ENCODE data around the gene XRCC1.

Gene XRCC1, protein sequence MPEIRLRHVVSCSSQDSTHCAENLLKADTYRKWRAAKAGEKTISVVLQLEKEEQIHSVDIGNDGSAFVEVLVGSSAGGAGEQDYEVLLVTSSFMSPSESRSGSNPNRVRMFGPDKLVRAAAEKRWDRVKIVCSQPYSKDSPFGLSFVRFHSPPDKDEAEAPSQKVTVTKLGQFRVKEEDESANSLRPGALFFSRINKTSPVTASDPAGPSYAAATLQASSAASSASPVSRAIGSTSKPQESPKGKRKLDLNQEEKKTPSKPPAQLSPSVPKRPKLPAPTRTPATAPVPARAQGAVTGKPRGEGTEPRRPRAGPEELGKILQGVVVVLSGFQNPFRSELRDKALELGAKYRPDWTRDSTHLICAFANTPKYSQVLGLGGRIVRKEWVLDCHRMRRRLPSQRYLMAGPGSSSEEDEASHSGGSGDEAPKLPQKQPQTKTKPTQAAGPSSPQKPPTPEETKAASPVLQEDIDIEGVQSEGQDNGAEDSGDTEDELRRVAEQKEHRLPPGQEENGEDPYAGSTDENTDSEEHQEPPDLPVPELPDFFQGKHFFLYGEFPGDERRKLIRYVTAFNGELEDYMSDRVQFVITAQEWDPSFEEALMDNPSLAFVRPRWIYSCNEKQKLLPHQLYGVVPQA

DNA sequence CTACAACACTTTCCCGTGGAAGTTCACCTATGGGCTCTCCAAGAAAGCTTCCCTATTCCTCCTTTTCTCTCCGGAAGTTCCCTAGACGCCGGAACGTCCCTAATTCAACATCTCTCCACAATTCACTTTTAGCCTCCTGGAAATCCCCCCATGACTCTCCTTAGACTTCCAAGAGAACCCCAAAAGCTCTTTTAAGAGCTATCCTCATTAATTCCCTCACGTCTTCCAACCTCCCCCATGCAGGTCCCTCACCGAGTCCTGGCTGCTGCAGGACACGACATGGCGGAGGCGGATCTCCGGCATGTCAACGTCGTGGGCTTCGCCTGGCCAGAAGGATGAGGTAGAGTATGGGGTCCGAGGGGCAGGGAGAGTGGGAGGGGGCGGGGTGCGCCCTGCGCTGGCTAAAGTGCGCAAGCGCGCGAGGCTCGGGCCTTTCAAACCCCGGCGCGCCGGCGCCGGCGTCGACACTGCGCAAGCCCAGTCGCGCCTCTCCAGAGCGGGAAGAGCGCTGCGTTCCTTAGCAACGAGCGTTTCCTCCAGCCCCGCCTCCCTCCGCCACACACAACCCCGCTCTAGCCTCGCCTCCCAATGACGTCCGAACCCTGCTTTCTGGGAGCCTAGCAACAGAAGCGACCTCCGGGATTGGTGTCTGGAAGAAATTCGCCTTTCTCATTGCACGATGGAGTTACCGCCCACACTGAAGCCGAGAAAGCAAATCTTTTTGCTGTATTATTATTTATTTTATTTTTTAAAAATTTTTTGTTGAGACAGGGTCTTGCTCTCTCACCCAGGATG lies at the start of gene XRCC1, which contains the start of gene PINLYP:
TSS of gene XRCC1 (minus strand) at position 372 of the 795 bp plus-strand sequence. CDS start at position 303, 69 bp downstream.
TSS of gene PINLYP (plus strand) at position 646 of the 795 bp plus-strand sequence. CDS start 1,391 bp downstream, outside the sequence.
- Histone ChIP-seq H3K36me3 (ENCODE audit: insufficient read depth, low read length) (no peaks in the 10 kb centered on the region; the same call in 1 of the 2 replicates), H3K9me3 (ENCODE audit: control insufficient read depth, insufficient read depth, low read length) (no peaks in the 10 kb centered on the region; the same call in 1 of the 2 replicates), H3K9ac (ENCODE audit: low read depth, low read length) (peak within 1 kb of the TSS; percentile 98), H3K4me1 (ENCODE audit: insufficient read depth, low read length) (peaks cover 6% of the 10 kb centered on the region; the same call in 1 of the 2 replicates)

DNA sequence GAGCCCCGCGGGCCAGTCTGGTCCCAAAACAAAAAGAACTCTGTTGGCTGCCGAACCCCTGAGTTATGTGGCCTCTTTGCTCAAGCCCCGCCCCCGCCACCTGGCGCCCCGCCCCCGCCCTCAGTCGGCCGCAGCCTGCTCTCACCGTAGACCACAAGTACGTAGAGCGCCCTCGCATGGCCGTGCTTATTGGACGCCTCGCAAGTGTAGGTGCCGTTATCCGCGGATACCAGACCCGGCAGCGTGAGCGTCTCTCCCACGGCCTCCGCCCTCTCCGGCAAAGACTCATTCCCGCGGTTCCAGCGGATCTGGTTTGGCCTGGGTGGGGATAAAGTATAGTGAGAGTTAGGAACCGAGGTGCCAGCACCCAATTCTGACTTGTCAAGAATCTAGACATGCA lies 49.6 kb upstream of the XRCC1 start:
- Histone ChIP-seq H3K36me3 (ENCODE audit: insufficient read depth, low read length) (no peaks in the 10 kb centered on the region), H3K9me3 (ENCODE audit: control insufficient read depth, insufficient read depth, low read length) (no peaks in the 10 kb centered on the region), H3K4me1 (ENCODE audit: insufficient read depth, low read length) (peaks cover 7% of the 10 kb centered on the region; the same call in 1 of the 2 replicates), H3K9ac (ENCODE audit: low read depth, low read length) (no peak overlapping the region; the same call in 1 of the 2 replicates)

DNA sequence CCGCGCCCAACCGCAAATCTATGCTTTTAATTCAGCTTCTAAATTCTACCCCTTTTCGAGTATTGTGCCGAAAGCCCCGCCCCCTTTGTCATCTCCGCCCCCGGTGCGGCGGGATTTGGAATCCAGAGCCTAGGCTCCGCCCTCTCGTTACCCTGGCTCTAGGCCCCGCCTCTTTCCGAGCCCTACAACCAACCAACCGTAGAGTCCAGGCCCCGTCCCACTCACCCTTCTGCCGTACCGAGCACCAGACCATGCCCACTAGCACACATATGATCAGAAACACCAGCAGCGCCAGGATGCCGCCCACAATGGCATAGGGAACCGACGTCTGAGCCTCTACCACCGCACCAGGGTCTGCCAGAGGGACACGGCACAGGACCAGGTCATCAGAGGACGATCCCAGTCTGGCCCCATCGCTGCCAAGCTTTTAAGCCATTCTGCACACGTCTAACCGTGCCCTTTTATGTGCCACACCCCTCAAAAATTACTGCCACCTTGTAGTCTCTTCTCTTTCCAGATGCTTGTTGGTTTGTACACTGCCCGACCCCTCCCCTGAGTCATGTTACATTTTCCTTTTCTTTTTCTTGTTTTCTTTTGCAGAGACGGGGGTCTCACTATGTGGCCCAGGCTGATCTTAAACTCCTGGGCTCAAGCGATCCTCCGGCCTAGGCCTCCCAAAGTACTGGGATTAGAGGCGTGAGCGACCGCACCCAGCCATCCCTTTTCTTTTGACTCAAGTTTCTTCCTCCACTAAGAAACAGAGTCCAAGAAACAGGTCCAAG lies 48.8 kb upstream of the XRCC1 start:
- no peaks in the 10 kb centered on the region for H3K9me3 ChIP-seq (ENCODE audit: control insufficient read depth, insufficient read depth, low read length)
- peak overlapping the region; percentile 35; the same call in 1 of the 2 replicates for H3K9ac ChIP-seq (ENCODE audit: low read depth, low read length)
- peaks cover 7% of the 10 kb centered on the region; the same call in 1 of the 2 replicates for H3K4me1 ChIP-seq (ENCODE audit: insufficient read depth, low read length)
- H3K36me3 ChIP-seq (ENCODE audit: insufficient read depth, low read length) = no peaks in the 10 kb centered on the region

DNA sequence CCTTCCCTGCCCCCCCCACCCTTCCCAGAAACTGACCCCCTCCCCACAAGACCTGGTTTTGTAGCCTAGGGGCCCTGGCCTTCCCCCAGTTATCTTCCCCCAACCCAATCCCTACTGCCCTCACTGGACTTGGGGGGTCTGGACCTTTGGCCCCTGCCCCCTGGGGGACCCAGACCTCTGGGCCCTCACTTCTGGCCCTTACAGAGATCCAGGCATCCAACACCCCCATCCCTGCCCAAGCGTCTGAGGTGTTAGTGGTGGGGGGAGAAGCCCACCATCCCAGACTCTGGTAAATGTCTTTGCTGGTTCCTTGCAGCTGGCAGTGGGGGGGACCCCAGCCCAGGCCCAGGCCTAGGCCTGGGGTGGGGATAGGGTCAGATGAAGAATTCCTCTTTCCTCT lies 47.6 kb upstream of the XRCC1 start:
- Histone ChIP-seq H3K36me3 (ENCODE audit: insufficient read depth, low read length) (no peaks in the 10 kb centered on the region), H3K9ac (ENCODE audit: low read depth, low read length) (no peak overlapping the region; the same call in 1 of the 2 replicates), H3K9me3 (ENCODE audit: control insufficient read depth, insufficient read depth, low read length) (no peaks in the 10 kb centered on the region), H3K4me1 (ENCODE audit: insufficient read depth, low read length) (peaks cover 7% of the 10 kb centered on the region; the same call in 1 of the 2 replicates)

DNA sequence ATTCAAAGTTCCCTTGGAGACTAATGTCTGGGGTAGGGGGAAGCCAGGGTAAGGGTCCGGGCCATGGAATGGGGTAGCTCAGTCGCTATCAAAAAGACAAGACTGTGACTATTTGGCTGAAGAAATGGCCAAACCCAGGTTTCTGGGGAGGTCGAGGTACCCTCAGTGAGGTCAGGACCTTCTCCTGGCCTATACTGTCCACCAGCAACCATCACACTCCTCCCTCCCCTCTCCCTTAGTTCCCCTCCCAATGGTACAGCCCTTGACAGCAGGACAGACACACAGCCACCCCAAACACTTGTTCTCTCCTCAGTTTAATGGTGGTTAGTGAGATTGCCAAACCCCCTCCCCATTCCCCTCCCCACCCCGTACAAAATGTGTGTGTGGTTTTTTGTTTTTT lies 46.7 kb upstream of the XRCC1 start:
- no peak overlapping the region for H3K9ac ChIP-seq (ENCODE audit: low read depth, low read length)
- peaks cover 7% of the 10 kb centered on the region; the same call in 1 of the 2 replicates for H3K4me1 ChIP-seq (ENCODE audit: insufficient read depth, low read length)
- no peaks in the 10 kb centered on the region for H3K36me3 ChIP-seq (ENCODE audit: insufficient read depth, low read length)
- H3K9me3 ChIP-seq (ENCODE audit: control insufficient read depth, insufficient read depth, low read length) = no peaks in the 10 kb centered on the region

DNA sequence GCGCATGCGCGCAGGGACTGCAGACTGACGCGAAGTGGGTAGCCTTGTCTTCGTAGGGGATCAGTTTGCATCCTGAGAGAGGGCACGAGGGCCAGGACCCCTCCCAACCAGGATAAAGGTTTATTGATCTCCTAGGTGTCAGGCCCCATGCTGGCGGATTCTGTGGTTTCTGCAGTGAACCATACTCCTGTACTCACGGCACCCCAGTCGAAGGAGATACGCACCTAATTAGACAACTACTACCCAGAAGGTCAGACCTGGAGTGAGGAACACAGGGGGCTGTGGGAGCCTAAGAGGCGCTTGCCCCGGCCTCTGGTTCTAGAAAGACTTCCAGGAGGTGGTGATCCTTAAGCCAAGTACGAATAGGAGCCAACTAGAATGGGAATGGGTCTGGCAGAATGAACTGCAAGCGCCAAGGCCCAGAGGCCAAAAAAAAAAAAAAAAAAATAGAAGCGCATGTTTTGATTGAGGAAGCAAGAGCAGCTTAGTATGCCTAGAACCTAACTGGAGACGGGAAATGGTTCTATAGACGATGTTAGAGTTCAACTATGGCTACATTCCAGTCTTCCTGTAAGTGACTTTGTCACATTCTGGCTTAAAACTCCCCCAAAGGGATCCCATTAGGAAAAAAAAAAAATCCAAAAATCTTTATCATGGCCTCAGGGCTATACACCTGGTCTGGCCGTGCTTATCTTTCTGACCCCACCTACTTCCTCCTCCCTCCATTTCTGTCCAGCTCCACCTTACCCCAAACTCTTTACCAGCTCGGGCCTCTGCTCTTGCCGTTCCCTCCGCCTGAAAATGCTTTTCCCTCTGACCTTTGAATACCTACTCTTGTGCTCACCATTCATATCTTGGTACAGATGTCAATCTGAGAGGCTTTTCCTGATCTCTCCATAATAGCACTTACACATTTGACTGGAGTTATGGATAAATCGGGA lies 45.0 kb upstream of the XRCC1 start:
- Histone ChIP-seq H3K4me1 (ENCODE audit: insufficient read depth, low read length) (peaks cover 7% of the 10 kb centered on the region; the same call in 1 of the 2 replicates), H3K9ac (ENCODE audit: low read depth, low read length) (peak overlapping the region; percentile 57), H3K36me3 (ENCODE audit: insufficient read depth, low read length) (no peaks in the 10 kb centered on the region), H3K9me3 (ENCODE audit: control insufficient read depth, insufficient read depth, low read length) (no peaks in the 10 kb centered on the region)

DNA sequence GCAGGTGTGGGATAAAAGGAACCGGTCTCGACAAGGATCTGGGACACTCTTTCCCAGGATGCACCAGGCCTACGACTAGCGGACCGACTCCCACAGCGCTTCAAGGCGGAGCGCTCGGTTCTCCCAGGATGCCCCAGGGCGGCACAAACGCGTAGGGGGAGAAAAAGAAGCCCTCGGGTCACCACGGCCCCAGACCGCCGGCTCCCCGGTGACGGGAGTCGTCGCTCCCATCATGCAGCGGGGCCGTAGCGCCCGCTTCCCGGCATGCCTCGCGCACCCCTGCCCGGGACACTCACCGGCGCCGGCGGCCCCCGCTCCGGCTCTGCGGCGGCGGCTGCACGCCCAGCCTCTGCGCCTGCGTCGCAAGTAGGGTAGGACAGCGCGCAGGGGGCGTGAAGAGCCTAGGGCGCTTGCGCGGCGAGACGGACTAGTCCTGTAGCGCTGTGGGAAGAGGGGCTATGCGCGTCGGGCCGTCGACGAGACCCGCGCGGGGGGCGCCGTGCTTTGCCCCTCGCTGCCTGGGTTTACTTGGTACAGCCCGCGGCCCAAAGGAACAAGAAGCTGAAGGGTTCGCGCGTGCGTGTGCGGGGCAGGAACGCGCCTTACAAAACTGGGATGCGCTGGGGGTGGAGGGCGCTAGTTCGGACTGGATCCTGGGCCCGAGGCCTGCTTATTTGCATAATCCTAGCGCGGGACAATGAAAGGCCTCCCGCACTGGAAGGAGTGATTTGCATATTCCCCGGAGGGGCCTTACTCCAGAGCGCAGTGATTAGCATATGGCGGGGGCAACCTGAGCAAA lies 44.1 kb upstream of the XRCC1 start, which contains the start of gene ZNF428:
TSS of gene ZNF428 (minus strand) at position 368 of the 799 bp plus-strand sequence. CDS start 5,325 bp downstream, outside the sequence.
- H3K36me3 ChIP-seq (ENCODE audit: insufficient read depth, low read length) = no peaks in the 10 kb centered on the region
- peaks cover 5% of the 10 kb centered on the region; the same call in 1 of the 2 replicates for H3K4me1 ChIP-seq (ENCODE audit: insufficient read depth, low read length)
- no peaks in the 10 kb centered on the region for H3K9me3 ChIP-seq (ENCODE audit: control insufficient read depth, insufficient read depth, low read length)
- H3K9ac ChIP-seq (ENCODE audit: low read depth, low read length) = peak within 1 kb of the TSS; percentile 57

DNA sequence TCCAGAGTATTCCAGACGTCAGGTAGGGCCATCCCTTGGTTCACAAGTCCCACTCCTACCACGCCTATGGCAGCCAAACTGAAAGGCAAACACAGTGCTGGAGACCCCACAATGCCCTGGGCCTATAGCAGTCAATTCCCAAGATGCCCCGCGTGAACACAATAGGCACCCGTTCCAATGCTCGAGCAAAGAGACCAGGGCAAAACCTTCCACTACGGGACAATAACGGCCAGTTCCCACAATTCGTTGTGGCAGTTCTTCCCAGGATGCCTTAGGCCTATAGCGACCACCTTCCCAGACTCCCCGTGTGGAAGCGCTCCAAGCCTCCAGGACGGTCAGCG lies 43.6 kb upstream of the XRCC1 start:
- peak overlapping the region; percentile 57 for H3K9ac ChIP-seq (ENCODE audit: low read depth, low read length)
- no peaks in the 10 kb centered on the region for H3K9me3 ChIP-seq (ENCODE audit: control insufficient read depth, insufficient read depth, low read length)

DNA sequence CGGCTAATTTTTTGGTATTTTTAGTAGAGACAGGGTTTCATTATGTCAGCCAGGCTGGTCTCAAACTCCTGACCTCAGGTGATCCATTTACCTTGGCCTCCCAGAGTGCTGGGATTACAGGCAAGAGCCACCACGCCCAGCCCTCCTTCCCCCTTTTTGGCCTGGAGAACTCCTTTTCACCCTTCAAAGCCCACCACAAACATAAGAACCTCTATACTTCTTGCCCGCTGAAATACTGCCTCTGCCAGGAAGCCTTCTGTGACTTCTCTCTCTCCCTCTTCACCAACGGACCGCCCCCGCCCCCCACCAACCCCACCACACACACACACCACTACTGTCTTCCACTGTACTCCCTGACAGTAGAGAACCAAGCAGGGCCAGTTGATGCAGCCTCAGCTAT lies 41.6 kb upstream of the XRCC1 start:
- H3K36me3 ChIP-seq (ENCODE audit: insufficient read depth, low read length) = no peaks in the 10 kb centered on the region
- H3K4me1 ChIP-seq (ENCODE audit: insufficient read depth, low read length) = no peaks in the 10 kb centered on the region; the same call in 1 of the 2 replicates
- no peaks in the 10 kb centered on the region for H3K9me3 ChIP-seq (ENCODE audit: control insufficient read depth, insufficient read depth, low read length)
- H3K9ac ChIP-seq (ENCODE audit: low read depth, low read length) = no peak overlapping the region

More for the DNA sequence above, 43.6 kb upstream of the XRCC1 start:
- Histone ChIP-seq H3K36me3 (ENCODE audit: insufficient read depth, low read length) (no peaks in the 10 kb centered on the region), H3K4me1 (ENCODE audit: insufficient read depth, low read length) (no peaks in the 10 kb centered on the region; the same call in 1 of the 2 replicates)

DNA sequence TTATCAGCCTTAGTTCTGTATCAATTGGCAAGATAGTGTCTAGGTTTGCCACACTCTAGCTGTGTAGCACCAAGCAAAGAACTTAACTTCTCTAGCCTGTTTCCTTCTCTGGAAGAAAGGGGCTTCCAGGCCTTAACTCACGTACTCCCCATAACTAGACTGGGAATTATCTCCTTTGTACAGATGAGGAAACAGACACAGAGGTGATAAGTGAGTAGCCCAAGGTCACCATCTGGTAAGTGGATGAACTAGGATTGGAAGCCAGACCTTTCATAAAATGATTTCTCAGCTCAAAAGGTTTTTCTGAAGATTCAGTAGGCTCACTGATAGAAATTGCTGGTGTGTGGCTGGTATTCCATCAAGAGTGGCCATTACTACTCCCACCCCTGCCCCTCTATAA lies 41.0 kb upstream of the XRCC1 start:
- Histone ChIP-seq H3K36me3 (ENCODE audit: insufficient read depth, low read length) (no peaks in the 10 kb centered on the region), H3K4me1 (ENCODE audit: insufficient read depth, low read length) (no peaks in the 10 kb centered on the region; the same call in 1 of the 2 replicates), H3K9me3 (ENCODE audit: control insufficient read depth, insufficient read depth, low read length) (no peaks in the 10 kb centered on the region), H3K9ac (ENCODE audit: low read depth, low read length) (no peak overlapping the region)

DNA sequence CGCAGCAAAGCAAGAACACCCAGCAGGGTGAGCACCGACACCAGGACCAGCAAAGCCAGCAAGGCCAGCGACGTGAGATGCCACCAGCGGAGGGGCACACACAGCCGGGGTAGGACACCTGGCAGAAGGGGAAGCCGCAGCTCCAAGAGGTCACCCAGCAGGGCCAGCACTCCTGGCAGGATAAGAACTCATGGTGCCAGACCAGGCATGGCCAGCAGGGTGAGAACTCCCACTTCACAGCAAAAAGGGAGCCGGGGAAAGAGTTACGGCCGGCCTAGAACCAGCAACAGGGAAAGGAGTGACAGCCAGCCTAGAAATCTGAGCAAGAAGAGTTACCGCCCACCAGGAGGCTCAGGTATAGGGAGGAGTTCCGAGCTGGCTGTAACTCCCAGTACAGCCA lies 37.0 kb upstream of the XRCC1 start:
- Histone ChIP-seq H3K4me1 (ENCODE audit: insufficient read depth, low read length) (no peaks in the 10 kb centered on the region), H3K36me3 (ENCODE audit: insufficient read depth, low read length) (no peaks in the 10 kb centered on the region), H3K9me3 (ENCODE audit: control insufficient read depth, insufficient read depth, low read length) (no peaks in the 10 kb centered on the region), H3K9ac (ENCODE audit: low read depth, low read length) (no peak overlapping the region)

DNA sequence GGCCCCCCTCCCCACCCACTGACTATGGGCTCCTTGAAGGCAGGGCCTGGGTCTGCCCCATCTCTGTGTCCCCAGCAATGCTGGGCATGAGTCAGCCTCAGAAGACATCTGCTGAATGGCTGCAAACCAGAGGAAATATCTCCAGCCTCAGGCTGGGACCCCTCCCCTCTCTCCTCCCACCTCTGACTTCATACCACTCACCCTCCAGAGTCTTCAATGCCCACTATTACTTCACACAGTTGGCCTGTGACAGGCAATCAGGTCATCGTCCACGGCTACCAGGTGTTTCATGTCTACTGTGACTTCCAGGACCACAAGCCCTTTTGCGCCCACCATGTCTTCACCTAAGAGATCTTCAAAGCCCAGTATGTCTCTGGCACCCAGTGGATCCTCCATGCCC lies 36.5 kb upstream of the XRCC1 start, which contains the start of gene SRRM5:
TSS of gene SRRM5 (plus strand) at position 301 of the 400 bp plus-strand sequence. CDS start at position 335, 34 bp downstream.
- Histone ChIP-seq H3K36me3 (ENCODE audit: insufficient read depth, low read length) (no peaks in the 10 kb centered on the region), H3K9ac (ENCODE audit: low read depth, low read length) (no peak within 1 kb of the TSS), H3K4me1 (ENCODE audit: insufficient read depth, low read length) (no peaks in the 10 kb centered on the region), H3K9me3 (ENCODE audit: control insufficient read depth, insufficient read depth, low read length) (no peaks in the 10 kb centered on the region)

Measured in ES-I3 (cell line).